C4-2B (cell line): ENCODE data around the gene RANBP17.

Source experiments
- ZFX ChIP-seq: fragments of 450-650 bp; IDR thresholded peaks from 2 replicates; pipeline ENCODE4 v1.6.1; 2017
- TF ChIP-seq, protein P1 (sequence below): fragments of 450-650 bp; conservative IDR thresholded peaks from 2 replicates; pipeline ENCODE4 v1.5.1; 2017; ENCODE audit warnings: mild to moderate bottlenecking

GRCh38 chr5:171115519-171115918, 253.7 kb downstream of the RANBP17 start:
- TF ChIP-seq, protein P1, sequence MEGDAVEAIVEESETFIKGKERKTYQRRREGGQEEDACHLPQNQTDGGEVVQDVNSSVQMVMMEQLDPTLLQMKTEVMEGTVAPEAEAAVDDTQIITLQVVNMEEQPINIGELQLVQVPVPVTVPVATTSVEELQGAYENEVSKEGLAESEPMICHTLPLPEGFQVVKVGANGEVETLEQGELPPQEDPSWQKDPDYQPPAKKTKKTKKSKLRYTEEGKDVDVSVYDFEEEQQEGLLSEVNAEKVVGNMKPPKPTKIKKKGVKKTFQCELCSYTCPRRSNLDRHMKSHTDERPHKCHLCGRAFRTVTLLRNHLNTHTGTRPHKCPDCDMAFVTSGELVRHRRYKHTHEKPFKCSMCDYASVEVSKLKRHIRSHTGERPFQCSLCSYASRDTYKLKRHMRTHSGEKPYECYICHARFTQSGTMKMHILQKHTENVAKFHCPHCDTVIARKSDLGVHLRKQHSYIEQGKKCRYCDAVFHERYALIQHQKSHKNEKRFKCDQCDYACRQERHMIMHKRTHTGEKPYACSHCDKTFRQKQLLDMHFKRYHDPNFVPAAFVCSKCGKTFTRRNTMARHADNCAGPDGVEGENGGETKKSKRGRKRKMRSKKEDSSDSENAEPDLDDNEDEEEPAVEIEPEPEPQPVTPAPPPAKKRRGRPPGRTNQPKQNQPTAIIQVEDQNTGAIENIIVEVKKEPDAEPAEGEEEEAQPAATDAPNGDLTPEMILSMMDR: no peak
- TF ChIP-seq ZFX: no peak
